GM12892 (cell line): ENCODE results near the gene MRE11.
"Not testable (repeated sequence)": the region's sequence is repeated elsewhere in the genome, so short reads cannot be mapped to it uniquely, and the experiment has no call there.

Experiments
- POLR2A ChIP-seq: IDR thresholded peaks from 2 replicates; pipeline ENCODE4 v1.6.1; 2011; ENCODE audit warnings: low read depth, low read length, control low read depth
- TAF1 ChIP-seq: IDR thresholded peaks from 2 replicates; pipeline ENCODE4 v1.6.1; 2011; ENCODE audit warnings: low read depth, mild to moderate bottlenecking, control low read depth, low read length, borderline replicate concordance

DNA sequence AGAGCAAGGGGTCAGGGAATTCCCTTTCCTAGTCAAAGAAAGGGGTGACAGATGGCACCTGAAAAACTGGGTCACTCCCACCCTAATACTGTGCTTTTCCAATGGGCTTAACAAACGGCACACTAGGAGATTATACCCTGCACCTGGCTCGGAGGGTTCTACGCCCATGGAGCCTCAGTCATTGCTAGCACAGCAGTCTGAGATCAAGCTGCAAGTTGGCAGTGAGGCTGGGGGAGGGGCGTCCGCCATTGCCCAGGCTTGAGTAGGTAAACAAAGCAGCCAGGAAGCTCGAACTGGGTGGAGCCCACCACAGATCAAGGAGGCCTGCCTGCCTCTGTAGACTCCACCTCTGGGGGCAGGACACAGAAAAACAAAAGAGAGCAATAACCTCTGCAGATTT is 123.1 kb downstream of the MRE11 start:
- not testable (repeated sequence) for TF ChIP-seq POLR2A, TAF1
